ENCODE results near the gene KIAA1671.

Gene KIAA1671

GRCh38 chr22:24982301-24983056 lies 30.0 kb downstream of the KIAA1671 start:
- no peak for DNase-seq

- no peak for DNase-seq
Measured at GRCh38 chr22:24983151-24983550, 30.6 kb downstream of the KIAA1671 start.

- DNase-seq, result no peak
Measured at GRCh38 chr22:24984122-24984521, 31.6 kb downstream of the KIAA1671 start.

- DNase-seq, result no peak
Measured at GRCh38 chr22:24985826-24986214, 33.3 kb downstream of the KIAA1671 start.

- DNase-seq, result no peak
Measured at GRCh38 chr22:24986816-24987215, 34.3 kb downstream of the KIAA1671 start.

- no peak for DNase-seq
Measured at GRCh38 chr22:24989135-24989534, 36.6 kb downstream of the KIAA1671 start.

- no peak for DNase-seq
Measured at GRCh38 chr22:24989541-24989951, 37.0 kb downstream of the KIAA1671 start.

- no peak for DNase-seq
Measured at GRCh38 chr22:24990344-24990905, 37.9 kb downstream of the KIAA1671 start.

GRCh38 chr22:24992946-24993345 lies 40.4 kb downstream of the KIAA1671 start:
- DNase-seq, result no peak

- peak; percentile 94 for DNase-seq
Measured at GRCh38 chr22:24994070-24994763, 41.7 kb downstream of the KIAA1671 start.

GRCh38 chr22:24995649-24996180 lies 43.2 kb downstream of the KIAA1671 start:
- no peak for DNase-seq

GRCh38 chr22:24996420-24996952 lies 44.0 kb downstream of the KIAA1671 start:
- DNase-seq, result no peak

GRCh38 chr22:24997023-24997422 lies 44.5 kb downstream of the KIAA1671 start:
- DNase-seq, result no peak

GRCh38 chr22:25000686-25001085 lies 48.2 kb downstream of the KIAA1671 start:
- DNase-seq, result no peak

- peak; percentile 31 for DNase-seq
Measured at GRCh38 chr22:25002241-25002985, 49.9 kb downstream of the KIAA1671 start.

GRCh38 chr22:25006354-25006753 lies 53.8 kb downstream of the KIAA1671 start:
- DNase-seq, result no peak

- DNase-seq, result no peak
Measured at GRCh38 chr22:25007444-25008106, 55.1 kb downstream of the KIAA1671 start.

- no peak for DNase-seq
Measured at GRCh38 chr22:25008666-25009065, 56.1 kb downstream of the KIAA1671 start.

GRCh38 chr22:25012741-25013143 lies 60.2 kb downstream of the KIAA1671 start:
- no peak for DNase-seq

GRCh38 chr22:25013607-25014006 lies 61.1 kb downstream of the KIAA1671 start:
- no peak for DNase-seq

GRCh38 chr22:25014896-25015755 lies 62.6 kb downstream of the KIAA1671 start:
- DNase-seq, result no peak

Data from activated CD4-positive, alpha-beta T cell treated with anti-CD3 and anti-CD28 coated beads, Interleukin-2, amount 50 U/mL, for 16 hours (primary cell).